PC-3 (cell line): ENCODE data around the gene PARD6B.

Experiments
- CTCF ChIP-seq: fragments of 300-600 bp; sonication (generic); conservative IDR thresholded peaks from 2 replicates; pipeline ENCODE4 v1.5.1; 2017; ENCODE audit warnings: antibody characterized with exemption, low read depth, mild to moderate bottlenecking, low read length
- EZH2 ChIP-seq: fragments of 300-600 bp; sonication (generic); IDR thresholded peaks from one replicate; pipeline ENCODE4 v1.6.1; 2017; ENCODE audit warnings: antibody characterized with exemption, mild to moderate bottlenecking, low read length; ENCODE audit not compliant: unreplicated experiment
- EZH2phosphoT487 ChIP-seq: fragments of 300-600 bp; sonication (generic); IDR thresholded peaks from 2 replicates; pipeline ENCODE4 v1.6.1; 2018; ENCODE audit warnings: mild to moderate bottlenecking, antibody characterized with exemption, low read length, borderline replicate concordance

- TF ChIP-seq CTCF (no peak), EZH2phosphoT487 (no peak), EZH2 (no peak)
Observed at GRCh38 chr20:50691573-50692551, 39.5 kb upstream of the PARD6B start.
